Muscle of back (tissue), 11 donors: ENCODE results near the gene PGA5. TPM values are rescaled to one million over a fixed set of nuclear protein-coding genes. Genes with fewer than 3 reads are reported as not detected.

Experiments used
- DNase-seq, 3 donors: peaks; one replicate each; pipeline versions ENCODE4 v3.0.0 to v3.0.0-alpha.2; 2013
- polyA plus RNA-seq, 10 donors: library from polyadenylated mRNA; unstranded; fragments of 120-200 nt; gene quantifications; one replicate each; pipeline ENCODE4 v1.2.1, GENCODE V29; 2013; ENCODE audit not compliant: insufficient read length in 10 of 10

Gene PGA5
- polyA plus RNA-seq, 10 donors: 0.41 to 2.0 (median 0.67) TPM; not detected in 1

- no peak for DNase-seq
Measured at GRCh38 chr11:61266602-61267001, 25.6 kb downstream of the PGA5 start.

GRCh38 chr11:61267437-61267841, 26.5 kb downstream of the PGA5 start:
- DNase-seq: no peak

- DNase-seq: no peak
Measured at GRCh38 chr11:61268588-61269250, 27.7 kb downstream of the PGA5 start.

- no peak for DNase-seq
Measured at GRCh38 chr11:61270354-61271076, 29.5 kb downstream of the PGA5 start.

GRCh38 chr11:61272731-61273130, 31.8 kb downstream of the PGA5 start:
- DNase-seq: no peak

GRCh38 chr11:61273178-61274078, 32.5 kb downstream of the PGA5 start:
- no peak for DNase-seq

- no peak for DNase-seq
Measured at GRCh38 chr11:61274084-61274483, 33.1 kb downstream of the PGA5 start.

GRCh38 chr11:61275191-61275590, 34.2 kb downstream of the PGA5 start:
- no peak for DNase-seq

- no peak for DNase-seq
Measured at GRCh38 chr11:61277186-61278000, 36.4 kb downstream of the PGA5 start.

- DNase-seq: no peak
Measured at GRCh38 chr11:61278001-61278470, 37.1 kb downstream of the PGA5 start.

GRCh38 chr11:61279934-61280659, 39.1 kb downstream of the PGA5 start:
- DNase-seq: no peak

GRCh38 chr11:61280883-61281580, 40.1 kb downstream of the PGA5 start:
- DNase-seq: no peak

- DNase-seq: no peak
Measured at GRCh38 chr11:61281581-61282250, 40.7 kb downstream of the PGA5 start.

GRCh38 chr11:61283613-61284012, 42.6 kb downstream of the PGA5 start:
- no peak for DNase-seq

- no peak for DNase-seq
Measured at GRCh38 chr11:61287338-61287977, 46.5 kb downstream of the PGA5 start.

- no peak for DNase-seq
Measured at GRCh38 chr11:61290905-61291690, 50.1 kb downstream of the PGA5 start.

GRCh38 chr11:61292356-61292755, 51.4 kb downstream of the PGA5 start:
- no peak for DNase-seq
